Measurements from ENCODE around the gene UNC13A. TPM values are rescaled to one million over a fixed set of nuclear protein-coding genes. Genes with fewer than 3 reads are reported as not detected.

The UNC13A gene
- total RNA-seq, 1 donor from 2014 or later, result 1.3 TPM

DNA sequence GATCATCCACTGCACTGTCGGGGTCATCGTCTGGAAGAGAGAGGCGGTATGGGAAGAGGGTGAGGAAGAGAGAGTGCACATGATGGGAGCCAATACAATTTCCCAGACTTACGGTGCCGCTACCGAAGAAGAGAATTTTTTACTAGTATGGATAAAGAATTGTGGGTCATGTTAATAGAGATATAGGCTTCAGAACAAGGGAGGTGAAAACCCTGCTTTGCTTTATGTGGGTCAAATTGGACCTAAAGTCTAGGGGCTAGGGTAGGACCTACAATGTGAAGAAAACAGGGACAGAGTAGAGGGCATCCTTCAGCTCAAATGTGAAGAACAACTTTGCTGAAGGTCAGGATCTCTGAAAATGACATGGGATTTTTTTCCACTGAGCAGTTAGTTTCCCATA is 29.9 kb downstream of the UNC13A start:
- Histone ChIP-seq H3K4me3 (no peak overlapping the region), H3K9me3 (ENCODE audit: low read depth) (no peaks in the 10 kb centered on the region), H3K36me3 (no peaks in the 10 kb centered on the region), H3K79me2 (ENCODE audit: low read depth) (no peaks in the 10 kb centered on the region), H2AFZ (replicated peaks) (no peak overlapping the region), H3K27ac (no peak overlapping the region), H3F3A (ENCODE audit: low read depth) (no peaks in the 10 kb centered on the region), H3K27me3 (no peaks in the 10 kb centered on the region), H3K4me2 (no peak overlapping the region), H3K4me1 (no peaks in the 10 kb centered on the region), H4K20me1 (ENCODE audit: low read depth) (no peaks in the 10 kb centered on the region), H3K9ac (no peak overlapping the region)
- TF ChIP-seq EZH2 (IDR thresholded peaks at IDR 0.05), result no peak
- TF ChIP-seq, protein P1, sequence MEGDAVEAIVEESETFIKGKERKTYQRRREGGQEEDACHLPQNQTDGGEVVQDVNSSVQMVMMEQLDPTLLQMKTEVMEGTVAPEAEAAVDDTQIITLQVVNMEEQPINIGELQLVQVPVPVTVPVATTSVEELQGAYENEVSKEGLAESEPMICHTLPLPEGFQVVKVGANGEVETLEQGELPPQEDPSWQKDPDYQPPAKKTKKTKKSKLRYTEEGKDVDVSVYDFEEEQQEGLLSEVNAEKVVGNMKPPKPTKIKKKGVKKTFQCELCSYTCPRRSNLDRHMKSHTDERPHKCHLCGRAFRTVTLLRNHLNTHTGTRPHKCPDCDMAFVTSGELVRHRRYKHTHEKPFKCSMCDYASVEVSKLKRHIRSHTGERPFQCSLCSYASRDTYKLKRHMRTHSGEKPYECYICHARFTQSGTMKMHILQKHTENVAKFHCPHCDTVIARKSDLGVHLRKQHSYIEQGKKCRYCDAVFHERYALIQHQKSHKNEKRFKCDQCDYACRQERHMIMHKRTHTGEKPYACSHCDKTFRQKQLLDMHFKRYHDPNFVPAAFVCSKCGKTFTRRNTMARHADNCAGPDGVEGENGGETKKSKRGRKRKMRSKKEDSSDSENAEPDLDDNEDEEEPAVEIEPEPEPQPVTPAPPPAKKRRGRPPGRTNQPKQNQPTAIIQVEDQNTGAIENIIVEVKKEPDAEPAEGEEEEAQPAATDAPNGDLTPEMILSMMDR (IDR thresholded peaks at IDR 0.05), result no peak
- no peak for TF ChIP-seq EZH2phosphoT487 (IDR thresholded peaks at IDR 0.05)
- Mint-ChIP-seq H3K9me3 (no peaks in the 10 kb centered on the region), H3K4me3 (peak overlapping the region; percentile 30), H3K27ac (no peak overlapping the region), H3K27me3 (ENCODE audit: insufficient read depth, low read depth) (peaks cover 7% of the 10 kb centered on the region), H3K4me1 (no peaks in the 10 kb centered on the region), H3K36me3 (peaks cover 2% of the 10 kb centered on the region)
- no peak for DNase-seq (ENCODE audit: low spot score)

DNA sequence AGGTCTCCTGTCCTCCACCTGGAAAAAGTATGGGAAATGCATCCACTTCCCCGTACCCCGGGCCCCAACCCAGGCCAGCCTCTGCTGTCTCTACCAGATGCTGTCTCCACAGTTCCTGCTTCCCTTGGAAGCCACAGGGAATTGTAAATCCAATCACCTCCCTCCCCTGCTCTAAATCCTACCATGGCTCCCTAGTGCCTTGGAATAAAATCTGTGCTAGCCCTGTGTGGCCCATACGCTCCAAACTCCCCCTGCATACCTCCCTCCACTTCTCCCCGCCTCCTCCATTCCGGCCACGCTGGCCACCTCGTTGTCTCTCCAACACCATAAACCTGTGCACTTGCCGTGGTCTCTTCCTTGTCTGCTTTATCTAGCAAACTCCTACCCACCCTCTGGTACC is 31.2 kb downstream of the UNC13A start:
- Histone ChIP-seq H3K36me3 (no peaks in the 10 kb centered on the region), H3K4me3 (no peak overlapping the region), H2AFZ (replicated peaks) (no peak overlapping the region), H3K27ac (no peak overlapping the region), H3K9ac (no peak overlapping the region), H3K27me3 (no peaks in the 10 kb centered on the region), H3K4me1 (no peaks in the 10 kb centered on the region), H3K9me3 (ENCODE audit: low read depth) (no peaks in the 10 kb centered on the region), H4K20me1 (ENCODE audit: low read depth) (no peaks in the 10 kb centered on the region), H3K79me2 (ENCODE audit: low read depth) (no peaks in the 10 kb centered on the region), H3F3A (ENCODE audit: low read depth) (no peaks in the 10 kb centered on the region), H3K4me2 (no peak overlapping the region)
- Mint-ChIP-seq H3K36me3 (peaks cover 2% of the 10 kb centered on the region), H3K27ac (no peak overlapping the region), H3K27me3 (ENCODE audit: insufficient read depth, low read depth) (peaks cover 9% of the 10 kb centered on the region), H3K4me1 (no peaks in the 10 kb centered on the region), H3K9me3 (no peaks in the 10 kb centered on the region), H3K4me3 (no peak overlapping the region)
- DNase-seq (ENCODE audit: low spot score), result no peak
- TF ChIP-seq EZH2phosphoT487 (IDR thresholded peaks at IDR 0.05) (no peak), EZH2 (IDR thresholded peaks at IDR 0.05) (no peak)
- TF ChIP-seq, protein P1 (IDR thresholded peaks at IDR 0.05), result no peak

DNA sequence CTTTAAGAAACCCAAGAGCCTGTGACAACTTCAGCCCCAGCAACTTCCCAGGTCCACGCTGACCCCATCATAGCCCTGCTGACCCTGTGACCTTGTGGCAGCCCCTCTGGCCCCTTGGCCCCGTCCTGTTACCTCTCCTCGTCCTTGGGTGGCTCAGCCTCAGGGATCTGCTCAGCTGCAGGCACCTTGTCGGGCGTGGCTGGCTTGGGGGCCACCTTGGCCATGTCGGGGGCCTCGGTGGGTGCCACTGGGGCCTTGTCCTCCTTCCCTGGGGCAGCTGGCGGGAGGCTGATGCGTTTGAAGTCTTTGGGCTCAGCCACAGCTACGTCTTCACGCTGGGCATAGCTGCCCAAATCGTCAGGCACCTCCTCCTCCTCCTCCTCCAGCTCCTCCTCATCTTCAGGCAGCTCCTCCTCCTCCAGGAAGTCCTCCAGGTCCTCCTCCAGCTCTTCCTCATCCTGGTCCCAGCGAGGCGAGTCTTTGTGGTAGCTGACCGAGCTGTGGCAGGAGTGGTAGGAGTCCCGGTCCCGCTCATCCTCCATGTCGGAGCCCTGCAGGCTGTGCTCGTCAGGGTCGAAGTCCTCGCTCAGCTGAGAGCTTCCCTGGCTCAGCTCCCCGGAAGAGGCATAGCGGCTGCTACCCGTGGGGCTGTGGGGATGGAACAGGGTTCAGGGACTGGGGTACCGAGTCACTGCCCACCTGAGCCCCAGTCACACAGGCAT is 32.2 kb downstream of the UNC13A start:
- Histone ChIP-seq H3F3A (ENCODE audit: low read depth) (no peaks in the 10 kb centered on the region), H3K4me1 (no peaks in the 10 kb centered on the region), H3K4me3 (no peak overlapping the region), H4K20me1 (ENCODE audit: low read depth) (no peaks in the 10 kb centered on the region), H3K9me3 (ENCODE audit: low read depth) (no peaks in the 10 kb centered on the region), H2AFZ (replicated peaks) (no peak overlapping the region), H3K4me2 (no peak overlapping the region), H3K27me3 (no peaks in the 10 kb centered on the region), H3K27ac (no peak overlapping the region), H3K36me3 (no peaks in the 10 kb centered on the region), H3K79me2 (ENCODE audit: low read depth) (no peaks in the 10 kb centered on the region), H3K9ac (no peak overlapping the region)
- H3K36me3 Mint-ChIP-seq, result peaks cover 2% of the 10 kb centered on the region
- TF ChIP-seq, protein P1 (IDR thresholded peaks at IDR 0.05), result no peak
- TF ChIP-seq EZH2phosphoT487 (IDR thresholded peaks at IDR 0.05) (no peak), EZH2 (IDR thresholded peaks at IDR 0.05) (no peak)
- H3K27ac Mint-ChIP-seq, result peak overlapping the region; percentile 31
- DNase-seq (ENCODE audit: low spot score), result no peak
- no peaks in the 10 kb centered on the region for H3K9me3 Mint-ChIP-seq
- H3K4me1 Mint-ChIP-seq, result no peaks in the 10 kb centered on the region
- no peak overlapping the region for H3K4me3 Mint-ChIP-seq
- peaks cover 9% of the 10 kb centered on the region for H3K27me3 Mint-ChIP-seq (ENCODE audit: insufficient read depth, low read depth)
